Stimulated activated naive B cell treated with anti-CD40 and anti-IgM and Interleukin-4, amounts not matched to agents 10 μg/mL and 1 μg/mL and 100 μg/mL, for 72 hours (primary cell): Measurements from ENCODE around the gene SLC26A6.

Experiments
- ATAC-seq, 2 donors: fragments of 150-1000 bp; cut with Tn5 transposase; replicated peaks; 2 replicates each; pipeline ENCODE4 v1.10.0; 2021; ENCODE audit warnings: moderate library complexity in 1 of 2
- DNase-seq: peaks from one replicate; pipeline ENCODE4 v3.0.0; 2021
- H3K27ac Mint-ChIP-seq: one replicate; pipeline ENCODE4 v1.8.0; 2022; ENCODE audit warnings: mild to moderate bottlenecking, mixed read lengths
- H3K27me3 Mint-ChIP-seq, 2 donors: one replicate each; pipeline ENCODE4 v1.8.0; 2022; ENCODE audit warnings: mixed read lengths in 2 of 2
- H3K36me3 Mint-ChIP-seq, 2 donors: one replicate each; pipeline ENCODE4 v1.8.0; 2022; ENCODE audit warnings: mixed read lengths in 2 of 2, mild to moderate bottlenecking in 1 of 2
- H3K4me1 Mint-ChIP-seq, 2 donors: one replicate each; pipeline ENCODE4 v1.8.0; 2022; ENCODE audit warnings: mixed read lengths in 2 of 2, mild to moderate bottlenecking in 1 of 2
- H3K4me3 Mint-ChIP-seq, 2 donors: one replicate each; pipeline ENCODE4 v1.8.0; 2022; ENCODE audit warnings: mild to moderate bottlenecking in 2 of 2, mixed read lengths in 2 of 2, moderate library complexity in 1 of 2
- H3K9me3 Mint-ChIP-seq, 2 donors: one replicate each; pipeline ENCODE4 v1.8.0; 2022; ENCODE audit warnings: mixed read lengths in 2 of 2, mild to moderate bottlenecking in 1 of 2

The SLC26A6 gene

GRCh38 chr3:48594417-48595049 is 40.7 kb downstream of the SLC26A6 start:
- no peak for DNase-seq
- Mint-ChIP-seq H3K27ac (peak overlapping the region; percentile 25), H3K4me1 (peaks cover 10 to 11% of the 10 kb centered on the region in 2 donors), H3K36me3 (peaks cover 8 to 26% of the 10 kb centered on the region in 2 donors), H3K27me3 (peaks cover 37 to 43% of the 10 kb centered on the region in 2 donors), H3K4me3 (peak overlapping the region; percentile 70 to 75), H3K9me3 (no peaks in the 10 kb centered on the region)
- peak; percentile 5 to 13 for ATAC-seq

- ATAC-seq: no peak
- no peak for DNase-seq
- Mint-ChIP-seq H3K27me3 (peaks cover 46 to 54% of the 10 kb centered on the region in 2 donors), H3K27ac (no peak overlapping the region), H3K9me3 (no peaks in the 10 kb centered on the region), H3K36me3 (peaks cover 0 to 15% of the 10 kb centered on the region in 2 donors), H3K4me1 (peaks cover 10 to 11% of the 10 kb centered on the region in 2 donors), H3K4me3 (no peak overlapping the region)
These were observed 41.9 kb downstream of the SLC26A6 start for GRCh38 chr3:48593337-48593736.

- Mint-ChIP-seq H3K9me3 (no peaks in the 10 kb centered on the region), H3K4me1 (peaks cover 10 to 17% of the 10 kb centered on the region in 2 donors), H3K27ac (no peak overlapping the region), H3K36me3 (peaks cover 0 to 9% of the 10 kb centered on the region in 2 donors), H3K27me3 (peaks cover 53 to 61% of the 10 kb centered on the region in 2 donors), H3K4me3 (no peak overlapping the region)
- no peak for DNase-seq
- ATAC-seq: no peak
These were observed 42.7 kb downstream of the SLC26A6 start for GRCh38 chr3:48592519-48593087.

DNA sequence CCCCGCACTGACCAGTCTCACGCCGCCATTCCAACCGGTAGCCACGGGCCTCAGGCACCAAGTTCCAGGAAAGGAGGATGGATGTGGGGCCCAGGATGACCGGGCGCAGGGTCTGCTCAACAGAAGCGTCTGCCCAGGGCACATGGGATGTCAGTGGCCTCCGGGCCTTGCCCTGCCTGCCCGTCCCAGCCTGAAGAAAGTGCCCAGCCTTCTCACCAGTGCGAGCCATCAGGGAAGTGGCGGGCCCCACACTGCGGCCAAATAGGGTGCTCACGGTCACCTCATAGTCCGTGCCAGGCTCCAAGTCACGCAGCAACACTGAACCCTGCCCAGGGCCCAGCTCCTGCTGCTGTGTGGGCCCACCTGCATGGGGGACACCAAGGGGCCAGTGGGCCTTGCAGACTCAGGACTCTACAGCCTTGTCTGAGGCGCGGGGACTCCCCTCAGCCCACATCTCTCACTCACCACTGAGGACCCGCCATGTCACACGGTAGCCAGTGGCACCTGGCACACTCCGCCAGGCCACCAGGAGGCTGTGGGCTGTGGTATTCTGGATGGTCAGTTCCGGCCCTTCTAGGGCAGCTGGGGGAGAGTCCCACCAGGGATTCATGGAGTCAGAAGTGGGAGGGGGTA is 43.3 kb downstream of the SLC26A6 start:
- H3K36me3 Mint-ChIP-seq: peaks cover 0 to 4% of the 10 kb centered on the region in 2 donors
- no peak for ATAC-seq
- no peak for DNase-seq
- no peaks in the 10 kb centered on the region for H3K9me3 Mint-ChIP-seq
- H3K27ac Mint-ChIP-seq: no peak overlapping the region
- H3K4me1 Mint-ChIP-seq: peaks cover 10 to 17% of the 10 kb centered on the region in 2 donors
- peaks cover 59 to 67% of the 10 kb centered on the region in 2 donors for H3K27me3 Mint-ChIP-seq
- no peak overlapping the region for H3K4me3 Mint-ChIP-seq

- Mint-ChIP-seq H3K27ac (no peak overlapping the region), H3K4me3 (no peak overlapping the region), H3K36me3 (peaks cover 0 to 4% of the 10 kb centered on the region in 2 donors), H3K27me3 (peaks cover 64 to 73% of the 10 kb centered on the region in 2 donors), H3K4me1 (peaks cover 10 to 17% of the 10 kb centered on the region in 2 donors), H3K9me3 (no peaks in the 10 kb centered on the region)
- DNase-seq (no peak), ATAC-seq (no peak)
These were observed 43.8 kb downstream of the SLC26A6 start for GRCh38 chr3:48591436-48591835.

DNA sequence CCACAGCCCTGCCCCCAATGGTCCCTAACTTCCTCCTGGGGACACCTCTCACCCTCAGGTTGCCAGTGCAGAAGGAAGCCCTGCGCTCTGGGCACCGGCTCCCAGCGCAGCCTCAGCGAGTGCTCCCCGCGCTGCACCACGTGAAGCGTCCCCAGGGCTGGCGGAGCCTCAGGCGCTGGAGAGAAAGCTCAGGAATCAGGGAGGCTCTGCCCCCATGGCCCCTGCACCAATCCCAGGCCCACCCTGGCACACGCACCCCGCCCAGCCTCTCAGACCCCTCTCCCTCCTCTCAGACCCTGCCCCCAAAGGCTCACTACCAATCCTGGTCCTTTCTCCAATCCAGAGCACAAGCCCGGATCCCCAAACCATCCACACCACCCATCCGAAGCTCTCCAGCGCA is 47.0 kb downstream of the SLC26A6 start:
- H3K36me3 Mint-ChIP-seq: no peaks in the 10 kb centered on the region
- H3K4me3 Mint-ChIP-seq: no peak overlapping the region
- no peaks in the 10 kb centered on the region for H3K9me3 Mint-ChIP-seq
- DNase-seq (no peak), ATAC-seq (no peak)
- no peak overlapping the region for H3K27ac Mint-ChIP-seq
- peaks cover 51 to 61% of the 10 kb centered on the region in 2 donors for H3K27me3 Mint-ChIP-seq
- peaks cover 0 to 6% of the 10 kb centered on the region in 2 donors for H3K4me1 Mint-ChIP-seq

DNA sequence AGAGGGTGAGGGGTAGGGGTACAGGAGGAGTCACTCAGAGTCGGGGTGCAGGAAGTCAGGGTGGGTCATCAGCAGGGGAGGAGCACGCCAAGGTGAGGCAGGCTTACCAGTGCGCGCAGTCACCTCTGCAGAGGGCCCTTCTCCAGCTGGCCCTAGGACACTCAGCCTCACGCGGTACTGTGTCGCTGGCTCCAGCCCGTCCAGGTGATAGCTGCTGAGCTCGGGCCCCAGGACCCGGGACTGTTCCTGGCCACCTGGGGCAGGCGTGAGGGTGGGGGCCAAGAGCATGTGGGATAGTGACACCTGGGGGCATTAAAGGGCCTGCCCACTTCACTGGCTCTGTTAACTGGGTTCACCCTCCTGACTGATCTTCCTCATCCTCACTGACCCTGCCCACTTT is 47.6 kb downstream of the SLC26A6 start:
- Mint-ChIP-seq H3K36me3 (no peaks in the 10 kb centered on the region), H3K4me1 (peaks cover 0 to 6% of the 10 kb centered on the region in 2 donors), H3K4me3 (no peak overlapping the region), H3K27me3 (peaks cover 46 to 58% of the 10 kb centered on the region in 2 donors), H3K27ac (no peak overlapping the region), H3K9me3 (no peaks in the 10 kb centered on the region)
- ATAC-seq (no peak), DNase-seq (no peak)

GRCh38 chr3:48585411-48585810 is 49.9 kb downstream of the SLC26A6 start:
- no peaks in the 10 kb centered on the region for H3K36me3 Mint-ChIP-seq
- DNase-seq: no peak
- peaks cover 0 to 6% of the 10 kb centered on the region in 2 donors for H3K4me1 Mint-ChIP-seq
- H3K4me3 Mint-ChIP-seq: no peak overlapping the region
- H3K27me3 Mint-ChIP-seq: peaks cover 39 to 49% of the 10 kb centered on the region in 2 donors
- ATAC-seq: no peak
- no peaks in the 10 kb centered on the region for H3K9me3 Mint-ChIP-seq
- no peak overlapping the region for H3K27ac Mint-ChIP-seq

DNA sequence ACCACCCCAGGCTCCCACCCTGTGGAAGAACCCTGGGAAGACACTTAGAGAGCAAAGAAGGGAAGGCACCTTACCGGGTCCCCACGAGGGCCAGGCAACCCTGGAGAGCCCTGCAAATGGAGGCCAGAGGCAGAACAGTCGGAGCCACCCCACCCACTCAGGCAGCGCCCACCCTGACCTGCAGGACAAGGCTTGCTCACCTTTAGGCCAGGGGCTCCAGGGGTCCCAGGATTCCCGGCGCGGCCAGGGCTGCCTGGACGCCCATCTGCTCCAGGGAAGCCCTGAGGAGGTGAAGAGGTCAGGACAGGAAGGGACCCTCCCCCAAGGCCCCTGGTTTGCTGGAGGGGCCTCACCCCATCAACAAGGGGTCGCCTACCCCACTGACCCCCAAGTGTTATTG is 50.4 kb downstream of the SLC26A6 start:
- H3K4me3 Mint-ChIP-seq: no peak overlapping the region

DNA sequence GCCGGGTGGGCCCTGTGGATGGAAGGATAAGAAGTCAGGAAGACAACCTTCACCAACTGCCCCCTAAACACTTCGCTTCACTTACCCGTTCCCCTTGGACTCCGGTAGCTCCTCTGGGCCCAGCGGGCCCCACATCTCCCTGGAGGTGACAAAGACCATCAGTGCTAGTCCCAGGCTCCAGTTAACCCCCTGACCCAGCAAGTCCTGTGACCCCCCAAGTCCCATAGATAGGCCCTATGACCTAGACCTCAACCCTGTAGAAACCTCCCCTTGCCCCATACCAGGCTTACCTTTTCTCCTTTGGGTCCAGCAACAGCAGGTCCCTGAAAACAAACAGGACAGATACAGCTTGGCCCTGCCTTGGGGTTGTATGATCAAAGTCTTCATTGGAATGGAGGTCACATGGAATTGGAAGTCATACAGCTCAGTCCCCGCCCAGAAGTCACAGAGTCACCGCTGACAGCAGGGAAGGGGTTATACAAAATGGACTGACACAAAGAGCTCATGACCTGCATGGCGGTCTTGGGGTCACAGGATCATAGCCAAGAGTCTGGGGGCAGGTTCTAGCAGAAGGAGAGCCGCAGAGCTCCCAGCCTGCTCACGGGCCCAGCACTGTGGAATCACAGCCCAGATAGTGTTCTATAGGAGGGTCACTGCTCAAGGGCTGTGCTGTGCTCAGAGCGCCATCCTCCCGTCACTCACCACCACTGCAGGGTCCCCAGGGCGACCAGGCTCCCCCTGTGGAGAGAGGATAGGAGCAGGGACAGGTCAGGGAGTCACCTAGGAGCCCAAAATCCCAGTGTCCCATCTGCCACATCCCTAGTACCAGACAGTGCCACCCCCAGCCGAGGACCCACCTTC is 53.4 kb downstream of the SLC26A6 start:
- Mint-ChIP-seq H3K4me1 (no peaks in the 10 kb centered on the region), H3K27ac (no peak overlapping the region), H3K27me3 (peaks cover 7 to 18% of the 10 kb centered on the region in 2 donors), H3K4me3 (no peak overlapping the region), H3K36me3 (no peaks in the 10 kb centered on the region), H3K9me3 (no peaks in the 10 kb centered on the region)
- ATAC-seq: no peak
- no peak for DNase-seq

More for the DNA sequence above, 50.4 kb downstream of the SLC26A6 start:
- no peak for ATAC-seq
- H3K9me3 Mint-ChIP-seq: no peaks in the 10 kb centered on the region
- H3K27me3 Mint-ChIP-seq: peaks cover 34 to 47% of the 10 kb centered on the region in 2 donors
- DNase-seq: no peak
- peaks cover 0 to 6% of the 10 kb centered on the region in 2 donors for H3K4me1 Mint-ChIP-seq
- no peaks in the 10 kb centered on the region for H3K36me3 Mint-ChIP-seq
- H3K27ac Mint-ChIP-seq: no peak overlapping the region

DNA sequence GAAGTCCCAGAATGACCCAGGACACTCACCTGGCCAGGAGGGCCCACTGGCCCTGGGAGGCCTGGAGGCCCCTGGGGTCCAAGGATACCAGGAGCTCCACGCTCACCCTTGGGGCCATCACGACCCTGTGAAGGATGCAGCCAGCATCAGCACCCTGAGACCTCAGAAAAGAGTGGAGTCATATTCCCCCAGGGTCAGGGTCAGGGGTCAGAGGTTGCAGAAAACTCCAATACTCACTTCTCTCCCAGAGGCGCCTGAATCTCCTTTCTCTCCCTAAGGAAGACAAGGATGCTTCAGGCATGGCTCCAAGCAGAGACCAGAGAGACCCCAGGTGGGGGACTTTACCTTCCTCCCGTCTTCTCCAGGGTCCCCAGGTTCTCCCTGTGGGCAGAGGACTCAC is 58.6 kb downstream of the SLC26A6 start:
- Mint-ChIP-seq H3K27ac (no peak overlapping the region), H3K9me3 (no peaks in the 10 kb centered on the region), H3K4me1 (no peaks in the 10 kb centered on the region), H3K27me3 (no peaks in the 10 kb centered on the region), H3K4me3 (no peak overlapping the region), H3K36me3 (no peaks in the 10 kb centered on the region)
- no peak for ATAC-seq
- no peak for DNase-seq
